GM13976 (cell line): Measurements from ENCODE around the gene CCDC169.
A peak's percentile ranks its signal among the peaks of the same experiment; 100 is the strongest.

ENCODE experiments used
- DNase-seq: peaks from one replicate; pipeline ENCODE4 v3.0.0; 2012; ENCODE audit warnings: low spot score
- in situ Hi-C: fragments of 300-500 bp; cut with MboI; formaldehyde crosslinking; loops from one replicate; pipeline ENCODE4 v1.12.0; 2022; ENCODE audit warnings: low sequenced_read_pairs, mixed read lengths, inconsistent platforms; ENCODE audit not compliant: unreplicated experiment
- TF ChIP-seq, protein P1 (sequence below): IDR thresholded peaks from 2 replicates; pipeline ENCODE4 v1.5.1; 2012; ENCODE audit warnings: borderline replicate concordance, mild to moderate bottlenecking; ENCODE audit not compliant: insufficient read depth; ENCODE audit errors: extremely low read depth, missing control alignments, control extremely low read depth

CCDC169 gene

DNA sequence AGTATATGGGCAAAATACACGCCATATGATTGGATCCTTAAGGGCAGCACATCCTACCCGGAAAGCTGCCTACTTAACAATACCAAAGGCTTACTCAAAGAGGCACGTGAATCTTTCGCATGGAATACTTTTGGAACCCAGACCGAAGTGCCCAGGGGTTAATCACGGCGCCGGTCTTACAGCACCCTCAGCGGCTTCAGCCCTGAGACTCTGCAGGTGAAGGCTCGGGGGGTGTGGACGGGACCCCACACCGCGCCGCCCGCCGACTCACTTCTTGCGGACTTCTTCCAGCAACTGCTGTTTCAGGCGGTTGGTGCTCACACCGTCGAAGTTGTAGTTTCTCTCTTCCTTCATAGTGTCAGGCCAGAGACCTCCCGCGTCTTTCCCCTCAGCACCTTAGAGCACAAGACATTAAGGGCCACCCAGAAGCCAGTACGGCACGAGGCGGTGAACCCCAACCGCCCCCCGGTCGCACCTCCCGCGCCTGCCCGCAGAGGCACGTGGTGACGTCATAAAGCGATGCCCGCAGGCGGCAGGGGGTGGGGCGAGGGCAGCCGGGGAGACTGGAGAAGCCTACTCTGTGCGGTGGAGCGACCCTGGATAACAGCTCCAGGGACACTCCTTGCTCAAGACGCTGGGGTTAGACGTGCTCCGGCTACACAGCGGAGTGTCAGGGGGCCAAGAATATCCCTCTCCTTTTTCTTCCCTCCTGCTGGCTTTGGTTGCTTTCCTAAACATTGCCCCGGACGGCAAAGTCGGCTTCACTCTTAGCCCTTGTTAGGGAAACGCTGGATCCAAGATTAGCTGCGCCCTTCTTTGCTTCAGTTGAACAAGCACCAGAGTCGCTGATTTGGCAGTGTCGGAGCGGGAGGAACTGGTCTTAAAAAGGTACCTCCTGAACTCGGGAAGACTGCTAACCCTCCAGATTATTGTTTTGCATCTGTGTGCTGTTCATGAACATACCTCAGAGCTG lies at the start of gene CCDC169:
TSS of gene CCDC169 (minus strand) at position 449 of the 973 bp plus-strand sequence. CDS start at position 354, 95 bp downstream.
- TF ChIP-seq, protein P1, sequence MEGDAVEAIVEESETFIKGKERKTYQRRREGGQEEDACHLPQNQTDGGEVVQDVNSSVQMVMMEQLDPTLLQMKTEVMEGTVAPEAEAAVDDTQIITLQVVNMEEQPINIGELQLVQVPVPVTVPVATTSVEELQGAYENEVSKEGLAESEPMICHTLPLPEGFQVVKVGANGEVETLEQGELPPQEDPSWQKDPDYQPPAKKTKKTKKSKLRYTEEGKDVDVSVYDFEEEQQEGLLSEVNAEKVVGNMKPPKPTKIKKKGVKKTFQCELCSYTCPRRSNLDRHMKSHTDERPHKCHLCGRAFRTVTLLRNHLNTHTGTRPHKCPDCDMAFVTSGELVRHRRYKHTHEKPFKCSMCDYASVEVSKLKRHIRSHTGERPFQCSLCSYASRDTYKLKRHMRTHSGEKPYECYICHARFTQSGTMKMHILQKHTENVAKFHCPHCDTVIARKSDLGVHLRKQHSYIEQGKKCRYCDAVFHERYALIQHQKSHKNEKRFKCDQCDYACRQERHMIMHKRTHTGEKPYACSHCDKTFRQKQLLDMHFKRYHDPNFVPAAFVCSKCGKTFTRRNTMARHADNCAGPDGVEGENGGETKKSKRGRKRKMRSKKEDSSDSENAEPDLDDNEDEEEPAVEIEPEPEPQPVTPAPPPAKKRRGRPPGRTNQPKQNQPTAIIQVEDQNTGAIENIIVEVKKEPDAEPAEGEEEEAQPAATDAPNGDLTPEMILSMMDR = no peak
- DNase-seq = peak; percentile 44
- in situ Hi-C loops = no loop called here

DNA sequence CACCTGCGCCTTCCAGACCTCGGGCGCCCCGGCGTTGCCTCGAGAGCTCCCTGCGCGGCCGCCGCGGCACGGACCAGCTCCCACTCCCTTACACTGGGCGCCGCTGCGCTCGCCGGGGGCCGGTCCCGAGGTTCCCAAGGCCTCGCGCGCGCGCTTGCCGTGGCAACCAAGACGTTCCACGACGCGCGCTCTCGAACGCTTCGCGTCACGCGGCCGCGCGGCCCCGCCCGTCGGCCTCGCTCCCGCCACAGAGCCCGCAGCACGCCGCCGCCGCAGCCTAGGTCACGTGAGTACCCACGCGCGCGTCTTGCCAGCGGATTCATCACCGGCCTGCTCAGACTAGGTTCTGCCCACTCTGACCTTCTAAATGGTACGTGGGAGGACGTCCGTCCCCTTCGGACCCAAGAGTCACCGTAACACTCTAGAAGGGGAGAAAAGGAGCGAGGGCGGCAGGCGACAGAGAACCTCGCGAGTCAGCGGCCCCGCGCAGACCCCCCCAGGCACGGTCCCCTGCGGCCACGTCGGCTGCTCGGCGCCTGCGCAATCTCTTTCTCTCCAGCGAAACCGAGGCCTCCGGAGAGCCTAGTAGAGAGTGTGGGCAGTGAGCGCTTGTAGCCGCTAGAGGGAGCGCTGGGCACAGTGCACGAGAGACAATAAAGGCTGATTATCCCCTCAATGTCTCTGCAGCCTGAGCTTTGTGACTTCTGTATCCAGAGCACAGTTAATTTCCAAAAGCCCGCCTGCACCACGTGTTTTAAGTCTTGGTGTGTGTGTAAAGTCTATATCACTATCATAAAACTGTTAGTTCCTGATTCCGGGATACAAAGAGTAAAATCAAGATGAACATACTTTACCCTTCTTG lies 48.8 kb upstream of the CCDC169 start, which contains the start of gene SPART:
TSS of gene SPART (minus strand) at position 173 of the 862 bp plus-strand sequence. CDS start 10,564 bp downstream, outside the sequence.
- DNase-seq = peak; percentile 86
- TF ChIP-seq, protein P1 = peak; percentile 99
- in situ Hi-C loops = no loop called here

DNA sequence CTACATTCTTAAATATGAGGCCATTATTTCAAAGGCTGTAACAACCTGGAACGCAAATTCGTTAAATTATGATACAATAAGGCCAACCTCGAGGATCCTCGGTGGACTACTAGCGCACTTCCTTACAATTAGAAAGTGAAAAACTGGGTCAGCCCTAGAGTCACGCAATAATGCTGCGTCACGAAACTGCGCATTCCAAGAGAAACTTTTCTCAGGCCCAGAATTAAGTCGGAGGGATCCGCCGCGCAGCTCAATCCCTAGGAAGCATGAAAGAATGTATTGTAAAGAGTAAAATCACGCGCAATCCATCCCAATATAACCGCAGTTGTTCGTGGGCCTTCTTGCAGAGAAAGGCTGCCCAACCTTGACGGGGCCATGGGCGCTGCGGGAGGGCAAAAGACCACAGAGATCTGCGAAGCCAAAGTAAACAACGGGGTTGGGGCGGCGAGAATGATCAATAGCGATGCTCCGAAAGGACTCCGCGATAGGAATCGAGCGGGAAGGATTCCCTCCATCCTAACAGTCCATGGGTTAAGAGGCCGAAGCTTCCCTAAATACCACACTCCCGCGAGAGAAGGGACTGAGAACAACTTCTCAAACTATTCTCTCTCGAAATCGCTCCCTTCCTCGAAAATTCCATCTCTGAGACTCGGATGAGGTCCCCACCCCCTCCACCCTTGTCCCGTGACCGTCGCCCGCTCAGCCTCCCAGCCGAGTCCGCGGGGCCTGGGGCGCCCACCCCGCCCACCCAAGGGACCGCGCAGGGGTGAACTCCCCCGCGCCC lies 48.0 kb upstream of the CCDC169 start:
- TF ChIP-seq, protein P1 = no peak
- DNase-seq = no peak
- in situ Hi-C loops = no loop called here

DNA sequence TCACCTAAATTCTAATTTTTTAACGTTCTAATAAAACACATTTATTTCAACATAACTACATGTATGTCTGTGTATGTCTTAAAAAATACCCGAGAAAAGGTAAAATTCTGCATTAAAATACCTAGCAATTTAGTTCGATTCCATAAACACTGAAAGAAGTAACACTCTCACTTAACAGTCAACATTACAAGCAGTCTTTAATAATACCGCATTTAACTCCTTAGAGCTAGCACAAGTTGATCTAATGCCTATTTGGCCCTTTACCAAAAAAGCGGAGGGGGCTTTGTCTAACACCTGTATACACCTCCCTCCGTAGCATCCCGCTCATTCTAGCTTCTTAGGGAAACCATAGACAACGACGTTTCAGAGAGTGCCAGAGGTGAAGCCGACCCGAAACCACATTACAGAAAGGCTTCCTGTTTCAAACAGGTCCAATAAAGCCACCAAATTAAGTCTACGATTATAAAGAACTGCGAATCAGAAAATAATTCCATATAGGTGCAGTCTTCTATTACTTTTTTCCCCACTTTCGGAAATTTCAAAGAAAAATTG lies 47.3 kb upstream of the CCDC169 start:
- TF ChIP-seq, protein P1 = no peak
- in situ Hi-C loops = no loop called here
- DNase-seq = no peak

DNA sequence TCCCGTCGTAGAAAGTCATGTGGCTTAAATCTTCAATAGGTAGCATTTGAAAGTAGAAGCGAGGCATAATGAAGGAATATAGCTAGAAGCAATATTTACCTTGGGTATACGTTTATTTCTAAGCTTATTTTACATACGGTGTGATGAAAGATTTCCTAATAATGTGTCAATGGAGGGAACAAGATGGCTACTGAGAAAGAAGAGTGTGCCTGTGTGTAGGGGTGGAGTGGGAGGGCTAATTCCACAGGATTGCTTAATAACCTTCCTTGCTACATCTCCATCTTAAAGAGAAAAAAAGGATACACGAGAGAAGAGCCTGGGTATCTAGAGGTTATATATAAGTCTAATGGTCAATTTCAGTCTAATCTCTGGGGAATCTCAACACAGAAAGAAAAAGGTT lies 46.6 kb upstream of the CCDC169 start:
- TF ChIP-seq, protein P1 = no peak
- DNase-seq = no peak
- in situ Hi-C loops = no loop called here
